Mucosa of descending colon (tissue), 3 donors: Measurements from ENCODE around the gene HCFC1R1. TPM values are rescaled to one million over a fixed set of nuclear protein-coding genes. Genes with fewer than 3 reads are reported as not detected.
A peak's percentile ranks its signal among the peaks of the same experiment; 100 is the strongest.
"Not testable (repeated sequence)": the region's sequence is repeated elsewhere in the genome, so short reads cannot be mapped to it uniquely, and the experiment has no call there.

Source experiments
- ATAC-seq: fragments of 200-7000 bp; cut with Tn5 transposase; one replicate; pipeline ENCODE4 v1.9.1; 2020; ENCODE audit warnings: mild to moderate bottlenecking, moderate library complexity
- DNase-seq, 3 donors: peaks; one replicate each; pipeline ENCODE4 v3.0.0-alpha.2; 2020
- H3K36me3 ChIP-seq: fragments of 200-600 bp; one replicate; pipeline ENCODE4 v1.8.0; 2021; ENCODE audit warnings: low read depth, mild to moderate bottlenecking
- H3K4me1 ChIP-seq: fragments of 200-600 bp; one replicate; pipeline ENCODE4 v1.8.0; 2021; ENCODE audit warnings: low read depth, mild to moderate bottlenecking
- H3K4me3 ChIP-seq: fragments of 200-600 bp; one replicate; pipeline ENCODE4 v1.8.0; 2021; ENCODE audit warnings: mild to moderate bottlenecking
- H3K9me3 ChIP-seq: fragments of 200-600 bp; one replicate; pipeline ENCODE4 v1.8.0; 2021; ENCODE audit warnings: mild to moderate bottlenecking
- intact Hi-C, 2 donors: fragments of 100-400 bp; cut with DNase I in 1 of 2; cut with micrococcal nuclease in 1 of 2; formaldehyde crosslinking; loops; one replicate each; pipeline versions ENCODE4 v1.11.0 to v1.11.1; 2022; cut with DNase I, micrococcal nuclease
- long read RNA-seq, 2 donors: library from polyadenylated mRNA; unstranded; transcript quantifications; one replicate each; pipeline ENCODE4 v2.0.0, GENCODE V29; 2019 to 2021
- total RNA-seq, 3 donors: library from RNA; stranded (reverse); fragmentation: NEBNext Ultra II Directional in 2 of 3; extraction: Animal tissue kit (Norgen Biotek cat#: 25700) in 2 of 3; gene quantifications; one replicate each; pipeline versions ENCODE4 v1.2.1 to v1.2.4, GENCODE V29; 2021 to 2023
- TF ChIP-seq, protein P1 (sequence below): fragments of 200-600 bp; IDR thresholded peaks from one replicate; pipeline ENCODE4 v1.8.0; 2022; ENCODE audit warnings: antibody characterized with exemption, mild to moderate bottlenecking
- donor health status: DM: no; HTN: no; CAD: no; lungs with moderate emphysema.
- donor health status: DM: no; HTN: no; CAD: no.
- donor health status: DM: no; HTN: yes; CAD: no.

Gene HCFC1R1, protein sequence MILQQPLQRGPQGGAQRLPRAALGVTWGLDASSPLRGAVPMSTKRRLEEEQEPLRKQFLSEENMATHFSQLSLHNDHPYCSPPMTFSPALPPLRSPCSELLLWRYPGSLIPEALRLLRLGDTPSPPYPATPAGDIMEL
- 10 to 100 TPM; 19.7 to 33.3 (median 26.5) TPM for total RNA-seq
- long read RNA-seq, donor 1, transcript HCFC1R1-201 (4 exons, 965 nt): major isoform, 10 of 18 reads
- long read RNA-seq, donor 1, partial matches to known transcripts: 0 of 18 reads
- long read RNA-seq, donor 1, other reads (novel, unspliced or antisense): 1 of 18 reads
- long read RNA-seq, donor 2, transcript HCFC1R1-201 (4 exons, 965 nt): major isoform, 5 of 8 reads
- long read RNA-seq, donor 2, partial matches to known transcripts: 1 of 8 reads
- long read RNA-seq, donor 2, other reads (novel, unspliced or antisense): 0 of 8 reads

DNA sequence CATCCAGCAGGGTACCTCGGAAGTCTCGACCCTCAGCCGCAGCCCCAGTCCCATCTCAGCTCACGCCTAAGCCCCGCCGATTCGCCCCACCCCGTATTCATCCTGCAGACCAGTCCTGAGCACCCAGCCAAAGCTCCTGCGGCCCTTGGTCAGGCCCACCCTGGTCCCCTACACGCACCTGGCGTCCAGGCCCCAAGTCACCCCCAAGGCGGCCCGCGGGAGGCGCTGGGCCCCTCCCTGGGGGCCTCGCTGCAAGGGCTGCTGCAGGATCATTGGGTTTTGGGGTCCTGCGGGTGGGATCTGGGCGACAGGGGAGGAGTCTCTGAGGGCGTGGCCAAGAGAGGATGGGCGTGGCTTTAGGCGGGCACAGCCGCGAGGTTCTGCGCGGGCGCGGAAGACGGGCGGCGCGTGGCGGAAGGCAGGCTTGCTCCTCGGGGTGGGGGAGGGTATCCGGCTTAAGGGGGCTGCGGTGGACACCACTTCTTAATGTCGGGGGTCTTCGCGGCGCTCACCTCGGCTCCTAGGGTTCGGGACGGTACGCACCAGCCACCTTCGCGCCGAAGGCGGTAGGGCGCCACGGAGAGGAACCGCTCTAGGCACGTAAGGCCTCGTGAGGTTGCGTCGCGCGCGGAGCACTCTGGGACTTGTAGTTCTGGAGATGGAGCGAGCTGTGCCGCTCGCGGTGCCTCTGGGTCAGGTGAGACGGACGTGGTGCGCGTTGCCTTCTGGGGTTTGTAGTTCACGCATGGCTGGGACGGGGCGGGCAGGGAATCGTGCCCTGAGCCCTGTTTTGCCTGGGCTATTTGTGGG is at the start of gene HCFC1R1, which contains the start of gene THOC6:
Gene HCFC1R1 (minus strand): TSS at position 274 of the 810 bp plus-strand sequence. CDS start 1 bp downstream, at position 273.
Gene THOC6 (plus strand): TSS at position 367 of the 810 bp plus-strand sequence. CDS start 292 bp downstream, at position 659.
- H3K9me3 ChIP-seq: no peaks in the 10 kb centered on the region
- intact Hi-C loops: no loop called here
- peak; percentile 97 to 99 (median 99) for DNase-seq
- ATAC-seq: peak; percentile 75
- H3K36me3 ChIP-seq: no peaks in the 10 kb centered on the region
- TF ChIP-seq, protein P1, sequence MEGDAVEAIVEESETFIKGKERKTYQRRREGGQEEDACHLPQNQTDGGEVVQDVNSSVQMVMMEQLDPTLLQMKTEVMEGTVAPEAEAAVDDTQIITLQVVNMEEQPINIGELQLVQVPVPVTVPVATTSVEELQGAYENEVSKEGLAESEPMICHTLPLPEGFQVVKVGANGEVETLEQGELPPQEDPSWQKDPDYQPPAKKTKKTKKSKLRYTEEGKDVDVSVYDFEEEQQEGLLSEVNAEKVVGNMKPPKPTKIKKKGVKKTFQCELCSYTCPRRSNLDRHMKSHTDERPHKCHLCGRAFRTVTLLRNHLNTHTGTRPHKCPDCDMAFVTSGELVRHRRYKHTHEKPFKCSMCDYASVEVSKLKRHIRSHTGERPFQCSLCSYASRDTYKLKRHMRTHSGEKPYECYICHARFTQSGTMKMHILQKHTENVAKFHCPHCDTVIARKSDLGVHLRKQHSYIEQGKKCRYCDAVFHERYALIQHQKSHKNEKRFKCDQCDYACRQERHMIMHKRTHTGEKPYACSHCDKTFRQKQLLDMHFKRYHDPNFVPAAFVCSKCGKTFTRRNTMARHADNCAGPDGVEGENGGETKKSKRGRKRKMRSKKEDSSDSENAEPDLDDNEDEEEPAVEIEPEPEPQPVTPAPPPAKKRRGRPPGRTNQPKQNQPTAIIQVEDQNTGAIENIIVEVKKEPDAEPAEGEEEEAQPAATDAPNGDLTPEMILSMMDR: no peak
- peak within 1 kb of the TSS; percentile 6 for H3K4me3 ChIP-seq
- H3K4me1 ChIP-seq: peaks cover 57% of the 10 kb centered on the region

DNA sequence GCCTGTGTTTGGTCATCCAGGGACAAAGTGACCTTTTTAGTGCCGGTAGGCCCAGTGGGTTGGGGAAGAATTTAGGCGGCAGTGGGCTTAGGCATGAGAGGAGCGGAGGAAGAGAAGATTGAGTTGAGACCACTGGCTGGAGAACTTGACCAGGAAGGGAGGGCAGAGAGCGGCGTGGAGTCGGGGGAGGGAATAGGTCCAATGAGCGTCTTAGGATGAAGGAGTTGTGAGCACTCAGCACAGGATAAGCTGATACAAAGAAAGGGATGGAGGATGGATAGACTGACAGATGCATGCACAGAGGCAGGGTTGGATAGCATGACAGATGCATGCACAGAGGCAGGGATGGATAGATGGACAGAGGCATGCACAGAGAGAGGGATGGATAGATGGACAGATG is 49.7 kb upstream of the HCFC1R1 start:
- H3K36me3 ChIP-seq: no peaks in the 10 kb centered on the region
- peaks cover under 1% of the 10 kb centered on the region for H3K4me1 ChIP-seq
- no peaks in the 10 kb centered on the region for H3K9me3 ChIP-seq
- no peak for ATAC-seq
- peak in 1 of 3 donors; percentile 28 for DNase-seq
- no peak overlapping the region for H3K4me3 ChIP-seq
- intact Hi-C loops: no loop called here
- TF ChIP-seq, protein P1: no peak

DNA sequence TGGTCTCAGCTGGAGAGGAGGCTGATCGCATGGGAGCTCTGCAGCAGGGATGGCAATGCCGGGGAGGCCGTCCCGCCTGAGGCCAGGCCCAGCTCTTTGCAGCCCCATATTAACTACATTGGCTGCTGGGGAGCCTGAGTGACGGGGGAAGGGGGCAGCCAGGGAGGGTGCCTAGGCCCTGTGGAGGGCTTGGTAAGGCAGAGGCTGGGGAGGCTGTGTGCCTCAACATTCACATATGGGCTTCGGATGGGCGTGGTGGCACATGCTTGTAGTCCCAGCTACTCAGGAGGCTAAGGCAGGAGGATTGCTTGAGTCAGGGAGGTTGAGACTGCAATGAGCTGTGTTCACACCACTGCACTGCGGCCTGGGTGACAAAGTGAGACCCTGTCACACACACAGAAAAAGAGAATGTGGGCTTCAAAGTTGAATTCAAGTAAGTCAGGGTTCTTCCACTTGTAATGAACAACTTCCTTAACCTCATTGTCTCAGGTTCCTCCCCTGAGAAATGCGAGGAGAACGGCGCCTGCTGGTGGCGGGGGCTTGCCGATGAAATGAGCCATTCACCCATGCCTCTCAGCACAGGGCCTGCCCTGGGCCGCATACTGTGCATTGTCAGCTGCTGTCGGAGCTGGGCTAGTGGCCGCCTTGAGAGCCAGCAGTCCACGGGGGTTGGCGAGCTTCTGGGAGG is 49.0 kb upstream of the HCFC1R1 start:
- intact Hi-C loops, H3K36me3 ChIP-seq, H3K4me1 ChIP-seq, H3K4me3 ChIP-seq, H3K9me3 ChIP-seq: not testable (repeated sequence)
- DNase-seq: peak in 1 of 3 donors; percentile 34
- peak; percentile 6 for ATAC-seq

DNA sequence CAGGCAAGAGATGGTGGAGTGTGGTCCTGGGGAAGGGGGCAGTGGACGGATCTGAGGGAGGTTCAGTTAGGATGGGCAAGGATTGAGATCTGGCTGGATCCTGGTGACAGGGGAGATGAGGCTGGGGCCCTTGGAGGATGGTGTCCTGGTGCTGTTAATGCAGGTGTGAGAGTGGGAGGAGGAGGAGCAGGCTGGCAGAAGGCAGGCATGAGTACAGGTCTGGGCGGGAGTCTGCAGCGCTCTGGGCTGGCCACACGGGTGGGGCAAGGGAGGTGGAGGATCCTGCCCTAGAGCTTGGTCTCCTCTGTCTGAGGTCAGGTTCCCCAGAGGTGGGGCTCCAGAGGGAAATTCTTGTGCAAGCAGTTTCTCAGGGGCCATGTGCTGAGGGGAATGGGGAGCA is 48.4 kb upstream of the HCFC1R1 start:
- ATAC-seq (peak; percentile 33), DNase-seq (peak in 2 of 3 donors; percentile 12 to 55)
- intact Hi-C loops, H3K4me3 ChIP-seq, H3K9me3 ChIP-seq, H3K36me3 ChIP-seq, H3K4me1 ChIP-seq: not testable (repeated sequence)

DNA sequence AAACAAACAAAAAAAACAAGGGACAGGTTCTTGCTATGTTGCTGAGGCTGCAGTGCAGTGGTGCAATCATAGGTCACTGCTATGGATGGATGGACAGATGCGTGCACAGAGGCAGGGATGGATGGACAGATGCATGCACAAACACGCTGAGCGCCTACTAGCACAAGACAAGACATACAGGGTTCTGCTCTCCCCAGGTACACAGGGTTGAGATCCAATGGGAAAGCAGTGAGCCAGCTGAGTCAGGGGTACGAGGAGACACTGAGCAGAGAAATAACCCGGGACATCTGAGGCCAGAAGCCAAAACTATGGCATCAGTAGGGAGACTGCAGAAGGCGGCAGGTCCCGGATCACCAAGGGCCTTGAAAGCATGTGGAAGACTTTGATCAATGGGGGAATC is 47.9 kb upstream of the HCFC1R1 start:
- DNase-seq (peak in 2 of 3 donors; percentile 20 to 22), ATAC-seq (no peak)
- intact Hi-C loops: no loop called here
- Histone ChIP-seq H3K9me3 (no peaks in the 10 kb centered on the region), H3K36me3 (no peaks in the 10 kb centered on the region), H3K4me1 (peaks cover 7% of the 10 kb centered on the region), H3K4me3 (no peak overlapping the region)
- TF ChIP-seq, protein P1: no peak

DNA sequence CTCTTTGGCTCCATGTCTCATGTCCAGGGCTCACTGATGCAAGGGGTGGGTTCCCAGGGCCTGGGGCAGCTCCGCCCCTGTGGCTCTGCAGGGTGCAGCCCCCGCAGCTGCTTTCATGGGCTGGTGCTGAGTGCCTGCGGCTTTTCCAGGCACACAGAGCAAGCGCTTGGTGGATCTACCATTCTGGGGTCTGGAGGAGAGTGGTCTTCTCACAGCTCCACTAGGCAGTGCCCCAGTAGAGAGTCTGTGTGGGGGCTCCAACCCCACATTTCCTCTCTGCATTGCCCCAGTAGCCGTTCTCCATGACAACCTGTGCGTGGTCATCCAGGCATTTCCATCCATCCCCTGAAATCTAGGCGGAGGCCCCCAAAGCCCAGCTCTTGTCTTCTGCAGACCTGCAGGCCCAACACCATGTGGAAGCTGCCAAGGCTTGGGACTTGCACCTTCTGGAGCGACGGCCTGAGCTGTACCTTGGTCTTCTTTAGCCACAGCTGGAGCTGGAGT is 46.9 kb upstream of the HCFC1R1 start:
- H3K9me3 ChIP-seq: no peaks in the 10 kb centered on the region
- no peaks in the 10 kb centered on the region for H3K36me3 ChIP-seq
- intact Hi-C loops: no loop called here
- ATAC-seq: no peak
- TF ChIP-seq, protein P1: no peak
- peak in 2 of 3 donors; percentile 22 to 40 for DNase-seq
- peaks cover 7% of the 10 kb centered on the region for H3K4me1 ChIP-seq
- no peak overlapping the region for H3K4me3 ChIP-seq

DNA sequence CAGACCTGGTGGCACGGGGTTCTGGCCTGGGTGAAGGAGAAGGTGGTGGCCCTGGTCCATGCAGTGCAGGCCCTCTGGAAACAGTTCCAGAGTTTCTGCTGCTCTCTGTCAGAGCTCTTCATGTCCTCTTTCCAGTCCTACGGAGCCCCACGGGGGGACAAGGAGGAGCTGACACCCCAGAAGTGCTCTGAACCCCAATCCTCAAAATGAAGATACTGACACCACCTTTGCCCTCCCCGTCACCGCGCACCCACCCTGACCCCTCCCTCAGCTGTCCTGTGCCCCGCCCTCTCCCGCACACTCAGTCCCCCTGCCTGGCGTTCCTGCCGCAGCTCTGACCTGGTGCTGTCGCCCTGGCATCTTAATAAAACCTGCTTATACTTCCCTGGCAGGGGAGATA is 45.4 kb upstream of the HCFC1R1 start:
- peaks cover 22% of the 10 kb centered on the region for H3K4me1 ChIP-seq
- H3K4me3 ChIP-seq, ATAC-seq, H3K36me3 ChIP-seq, intact Hi-C loops, H3K9me3 ChIP-seq: not testable (repeated sequence)
- peak in 2 of 3 donors; percentile 25 to 34 for DNase-seq
